Left lobe of liver (tissue), 2 donors: ENCODE data around the gene FLT3LG. TPM values are rescaled to one million over a fixed set of nuclear protein-coding genes. Genes with fewer than 3 reads are reported as not detected.
"Not testable (repeated sequence)": the region's sequence is repeated elsewhere in the genome, so short reads cannot be mapped to it uniquely, and the experiment has no call there.

Experiments used
- ATAC-seq: fragments of 200-7000 bp; cut with Tn5 transposase; one replicate; pipeline ENCODE4 v1.9.1; 2020; ENCODE audit warnings: mild to moderate bottlenecking, moderate library complexity
- DNase-seq: peaks from one replicate; pipeline ENCODE4 v3.0.0-alpha.2; 2020; ENCODE audit warnings: low spot score
- total RNA-seq: library from RNA; stranded (reverse); gene quantifications from one replicate; pipeline ENCODE4 v1.2.1, GENCODE V29; 2021
- donor health status: DM: no; HTN: no; CAD: no; lungs with moderate emphysema.
- donor health status: DM: no; HTN: yes; CAD: no.

Gene FLT3LG
- total RNA-seq, 1 donor from 2014 or later, result 2.1 TPM

GRCh38 chr19:49461130-49461529, 12.9 kb upstream of the FLT3LG start:
- ATAC-seq, DNase-seq: not testable (repeated sequence)

DNA sequence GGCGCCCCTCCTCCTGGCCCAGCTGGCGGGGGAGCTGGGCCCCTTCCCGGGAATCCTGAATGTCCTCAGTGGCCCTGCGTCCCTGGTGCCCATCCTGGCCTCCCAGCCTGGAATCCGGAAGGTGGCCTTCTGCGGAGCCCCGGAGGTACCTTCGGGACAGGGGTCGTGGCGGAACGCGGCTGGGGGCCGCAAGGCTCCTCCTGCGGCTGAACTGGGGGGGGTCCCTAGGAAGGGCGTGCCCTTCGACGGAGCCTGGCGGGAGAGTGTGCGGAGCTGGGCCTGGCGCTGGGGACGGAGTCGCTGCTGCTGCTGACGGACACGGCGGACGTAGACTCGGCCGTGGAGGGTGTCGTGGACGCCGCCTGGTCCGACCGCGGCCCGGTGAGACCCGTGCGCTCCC, 12.4 kb upstream of the FLT3LG start:
- DNase-seq (no peak), ATAC-seq (no peak)

DNA sequence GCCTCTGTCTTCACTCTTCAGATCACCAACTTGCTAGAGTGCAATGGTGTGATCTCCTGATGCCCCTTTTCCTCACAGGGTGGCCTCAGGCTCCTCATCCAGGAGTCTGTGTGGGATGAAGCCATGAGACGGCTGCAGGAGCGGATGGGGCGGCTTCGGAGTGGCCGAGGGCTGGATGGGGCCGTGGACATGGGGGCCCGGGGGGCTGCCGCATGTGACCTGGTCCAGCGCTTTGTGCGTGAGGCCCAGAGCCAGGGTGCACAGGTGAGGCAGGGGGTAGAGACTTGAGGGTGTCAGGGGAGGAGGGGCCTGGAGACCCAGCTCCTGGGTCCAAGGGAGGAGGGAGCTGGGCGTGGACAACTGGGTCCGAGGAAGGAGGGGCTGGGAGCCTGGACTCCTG, 11.5 kb upstream of the FLT3LG start:
- no peak for ATAC-seq
- no peak for DNase-seq

GRCh38 chr19:49463960-49464740, 9.9 kb upstream of the FLT3LG start:
- DNase-seq, result no peak

GRCh38 chr19:49465371-49465770, 8.6 kb upstream of the FLT3LG start:
- ATAC-seq, result no peak
- no peak for DNase-seq

More at GRCh38 chr19:49463960-49464740, 9.9 kb upstream of the FLT3LG start:
- ATAC-seq, result no peak

GRCh38 chr19:49468199-49468598, 5.8 kb upstream of the FLT3LG start:
- DNase-seq, result no peak
- ATAC-seq, result no peak

DNA sequence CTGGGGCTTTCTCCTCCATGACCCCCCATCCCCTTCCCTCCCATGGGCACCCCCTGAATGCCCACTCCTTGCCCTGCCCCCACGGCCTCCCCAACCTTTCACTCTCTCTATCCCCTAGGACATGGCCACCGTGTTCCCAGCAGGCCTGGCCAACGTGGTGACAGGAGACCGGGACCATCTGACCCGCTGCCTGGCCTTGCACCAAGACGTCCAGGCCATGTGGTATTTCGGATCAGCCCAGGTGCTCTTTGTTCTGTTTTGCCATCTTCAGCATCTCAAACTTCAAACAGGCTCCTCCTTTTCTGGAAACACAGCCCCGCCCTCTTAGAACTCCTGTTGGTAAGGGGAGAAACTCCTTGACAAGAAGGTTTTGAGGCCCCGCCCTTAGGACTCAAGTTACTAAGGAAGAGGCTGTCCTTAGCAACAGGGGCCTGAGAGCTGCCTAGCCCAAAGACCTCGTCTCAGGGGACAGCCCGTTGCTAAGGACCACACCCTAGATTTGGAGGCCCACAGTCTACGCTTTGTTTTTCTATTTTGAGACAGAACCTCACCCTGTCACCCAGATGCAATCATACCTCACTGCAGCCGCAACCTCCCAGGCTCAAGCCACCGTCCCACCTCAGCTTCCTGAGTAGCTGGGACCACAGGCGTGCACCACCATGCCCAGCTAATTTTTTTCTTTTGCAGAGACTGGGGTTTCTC, 5.1 kb upstream of the FLT3LG start:
- ATAC-seq (no peak), DNase-seq (no peak)

DNA sequence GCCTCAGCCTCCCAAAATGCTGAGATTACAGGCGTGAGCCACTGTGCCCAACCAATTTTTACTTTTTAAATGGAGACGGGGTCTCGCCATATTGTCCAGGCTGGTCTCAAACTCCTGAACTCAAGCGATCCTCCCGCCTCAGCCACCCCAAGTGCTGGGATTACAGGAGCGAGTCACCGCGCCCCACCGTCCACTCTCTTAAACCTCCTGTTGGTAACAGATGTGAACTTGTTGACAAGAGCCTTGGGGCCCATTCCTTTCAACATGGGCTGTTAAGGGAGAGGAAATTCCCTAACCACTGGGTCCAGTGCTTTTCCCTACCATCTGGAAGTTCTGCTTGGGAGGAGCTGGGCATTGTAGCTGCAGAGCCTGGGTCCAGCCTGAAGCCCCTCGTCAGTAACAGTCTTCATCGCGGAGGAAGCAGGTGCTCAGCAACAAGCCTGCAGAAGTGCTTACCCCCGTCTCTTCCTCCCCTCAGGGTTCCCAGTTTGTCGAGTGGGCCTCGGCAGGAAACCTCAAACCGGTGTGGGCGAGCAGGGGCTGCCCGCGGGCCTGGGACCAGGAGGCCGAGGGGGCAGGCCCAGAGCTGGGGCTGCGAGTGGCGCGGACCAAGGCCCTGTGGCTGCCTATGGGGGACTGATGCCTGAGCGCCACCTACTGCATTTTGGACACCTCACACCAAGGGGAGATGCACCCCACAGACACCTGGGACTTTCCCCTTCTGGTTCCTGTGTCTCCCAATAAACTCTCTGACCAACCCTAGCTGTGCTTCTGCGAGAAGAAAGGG, 4.0 kb upstream of the FLT3LG start:
- ATAC-seq (no peak), DNase-seq (no peak)

DNA sequence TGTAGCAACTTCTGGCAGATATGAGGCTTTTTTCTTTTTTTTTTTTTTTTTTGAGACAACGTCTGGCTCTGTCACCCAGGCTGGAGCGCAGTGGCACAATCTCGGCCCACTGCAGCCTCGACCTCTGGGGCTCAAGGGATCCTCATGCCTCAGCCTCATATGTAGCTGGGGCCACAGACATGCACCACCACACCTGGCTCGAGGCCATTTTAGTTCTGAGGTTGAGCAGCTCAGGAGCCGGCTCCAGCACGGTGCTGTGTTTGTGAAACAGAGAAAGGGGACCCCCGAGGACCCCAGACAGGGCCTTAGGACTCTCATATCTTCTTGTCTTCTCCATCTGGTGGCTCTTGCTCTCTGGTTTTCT, 3.4 kb upstream of the FLT3LG start:
- no peak for DNase-seq

DNA sequence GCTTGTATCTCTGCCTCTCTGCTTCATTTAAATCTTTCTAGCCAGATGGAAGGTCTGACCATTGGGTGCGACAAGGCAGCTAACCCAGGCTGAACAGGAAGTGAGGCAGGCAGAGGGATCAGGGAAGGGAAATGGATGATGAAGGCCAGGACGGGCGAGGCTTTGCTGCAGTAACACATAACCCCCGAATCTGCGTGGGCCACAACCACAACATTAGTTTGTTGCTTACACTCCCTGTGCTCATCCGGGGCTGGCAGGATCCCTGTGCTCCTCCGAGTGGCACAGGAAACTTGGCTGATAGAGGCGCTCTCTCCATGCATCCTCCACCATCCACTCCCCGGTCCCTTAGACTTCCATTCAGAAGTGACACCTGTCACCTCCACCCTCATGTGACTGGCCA, 1.1 kb upstream of the FLT3LG start:
- ATAC-seq (no peak), DNase-seq (no peak)

More for the DNA sequence above, 3.4 kb upstream of the FLT3LG start:
- ATAC-seq, result no peak

DNA sequence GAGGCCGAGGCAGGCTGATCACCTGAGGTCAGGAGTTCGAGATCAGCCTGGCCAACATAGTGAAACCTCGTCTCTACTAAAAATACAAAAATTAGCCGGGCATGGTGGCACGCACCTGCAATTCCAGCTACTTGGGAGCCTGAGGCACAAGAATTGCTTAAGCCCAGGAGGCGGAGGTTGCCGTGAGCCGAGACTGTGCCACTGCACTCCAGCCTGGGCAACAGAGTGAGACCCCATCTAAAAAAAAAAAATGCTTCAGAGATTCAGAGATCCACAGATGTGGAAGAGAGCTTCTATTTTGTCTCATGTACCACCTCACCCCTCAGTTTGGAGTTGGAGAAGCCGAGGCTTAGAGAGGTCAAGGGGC, 531 bp upstream of the FLT3LG start:
- ATAC-seq, DNase-seq: not testable (repeated sequence)

DNA sequence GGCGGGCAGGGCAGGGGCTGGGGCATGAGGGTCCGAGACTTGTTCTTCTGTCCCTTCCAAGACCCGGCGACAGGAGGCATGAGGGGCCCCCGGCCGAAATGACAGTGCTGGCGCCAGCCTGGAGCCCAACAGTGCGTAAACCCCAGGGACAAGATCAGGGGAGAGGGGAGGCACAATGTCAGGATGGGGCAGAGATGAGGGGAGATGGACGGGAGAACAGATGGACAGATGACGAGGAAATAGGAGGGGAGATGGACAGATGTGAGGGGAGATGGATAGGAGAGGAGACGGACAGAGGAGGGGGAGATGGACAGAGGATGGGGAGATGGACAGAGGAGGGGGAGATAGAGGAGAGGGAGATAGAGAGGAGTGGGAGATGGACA, 518 bp downstream of the FLT3LG start:
- no peak for ATAC-seq

GRCh38 chr19:49475191-49475917, 1.3 kb downstream of the FLT3LG start:
- DNase-seq, result no peak
- ATAC-seq, result no peak

More for the DNA sequence above, 518 bp downstream of the FLT3LG start:
- no peak for DNase-seq

GRCh38 chr19:49475995-49476880, 2.2 kb downstream of the FLT3LG start:
- DNase-seq (no peak), ATAC-seq (no peak)

- DNase-seq (no peak), ATAC-seq (no peak)
These were observed 6.1 kb downstream of the FLT3LG start for GRCh38 chr19:49479975-49480628.

DNA sequence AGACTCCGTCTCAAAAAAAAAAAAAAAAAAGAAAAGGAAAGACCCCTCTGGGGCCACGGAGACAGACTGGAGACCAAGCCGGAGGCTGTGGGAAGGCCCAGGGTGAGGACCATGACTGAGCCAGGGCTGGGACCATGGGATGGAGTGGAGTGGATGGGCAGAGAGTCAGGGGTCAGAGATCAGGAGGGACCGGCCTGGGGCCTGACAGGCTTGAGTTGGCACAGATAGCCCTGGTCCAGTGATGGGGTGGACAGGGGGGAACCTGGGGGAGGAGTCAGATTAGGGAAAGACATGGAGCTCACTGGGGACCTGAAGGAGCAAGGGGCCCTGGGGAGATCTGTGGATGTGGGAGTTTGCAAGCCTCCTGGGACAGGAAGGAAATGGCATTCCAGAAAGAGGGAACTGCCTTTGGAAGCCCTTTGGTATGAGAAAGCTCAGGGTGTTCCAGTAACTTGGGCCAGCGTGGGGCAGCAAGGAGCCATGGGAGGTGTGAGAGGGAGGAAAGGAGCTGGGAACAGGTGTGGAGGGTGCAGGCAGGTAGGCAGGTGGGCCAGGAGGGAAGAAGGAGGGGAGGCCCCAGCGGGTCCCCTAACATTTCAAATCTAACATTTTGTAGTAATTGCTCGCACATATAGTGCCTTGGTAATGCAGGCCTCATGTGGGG, 7.1 kb downstream of the FLT3LG start:
- DNase-seq, result no peak

GRCh38 chr19:49486232-49486631, 12.2 kb downstream of the FLT3LG start:
- DNase-seq (no peak), ATAC-seq (no peak)

More for the DNA sequence above, 7.1 kb downstream of the FLT3LG start:
- ATAC-seq, result no peak

DNA sequence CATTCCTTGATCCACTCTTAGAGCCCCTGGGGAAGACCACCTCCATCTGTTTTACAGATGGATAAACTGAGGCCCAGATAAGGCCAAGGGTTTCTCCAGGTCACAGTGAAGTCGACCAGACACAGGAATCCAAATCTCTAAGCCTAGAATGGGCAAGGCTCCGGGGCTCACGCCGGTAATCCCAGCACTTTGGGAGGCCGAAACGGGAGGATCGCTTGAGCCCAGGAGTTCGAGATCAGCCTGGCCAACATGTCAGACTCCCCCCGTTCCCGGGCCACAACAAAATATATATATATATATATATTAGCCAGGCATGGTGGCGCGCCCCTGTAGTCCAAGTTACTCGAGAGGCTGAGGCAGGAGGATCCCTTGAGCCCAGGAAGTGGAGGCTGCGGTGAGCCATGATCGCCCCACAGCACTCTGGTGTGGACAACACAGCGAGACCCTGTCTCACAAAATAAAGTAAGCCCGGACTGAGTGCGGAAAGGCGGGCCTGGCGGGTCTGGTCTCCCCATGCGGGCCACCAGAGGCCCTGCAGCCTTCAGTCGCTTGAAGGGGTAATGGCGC, 12.8 kb downstream of the FLT3LG start:
- DNase-seq, result no peak
- no peak for ATAC-seq
